HG03060 (cell line): ENCODE measurements around the gene FERMT2.

Experiments used
- ATAC-seq: cut with Tn5 transposase; IDR thresholded peaks from one replicate; pipeline ENCODE4 v1.9.1; 2021; ENCODE audit warnings: low read depth, moderate number of reproducible peaks; ENCODE audit not compliant: unreplicated experiment

FERMT2 gene

DNA sequence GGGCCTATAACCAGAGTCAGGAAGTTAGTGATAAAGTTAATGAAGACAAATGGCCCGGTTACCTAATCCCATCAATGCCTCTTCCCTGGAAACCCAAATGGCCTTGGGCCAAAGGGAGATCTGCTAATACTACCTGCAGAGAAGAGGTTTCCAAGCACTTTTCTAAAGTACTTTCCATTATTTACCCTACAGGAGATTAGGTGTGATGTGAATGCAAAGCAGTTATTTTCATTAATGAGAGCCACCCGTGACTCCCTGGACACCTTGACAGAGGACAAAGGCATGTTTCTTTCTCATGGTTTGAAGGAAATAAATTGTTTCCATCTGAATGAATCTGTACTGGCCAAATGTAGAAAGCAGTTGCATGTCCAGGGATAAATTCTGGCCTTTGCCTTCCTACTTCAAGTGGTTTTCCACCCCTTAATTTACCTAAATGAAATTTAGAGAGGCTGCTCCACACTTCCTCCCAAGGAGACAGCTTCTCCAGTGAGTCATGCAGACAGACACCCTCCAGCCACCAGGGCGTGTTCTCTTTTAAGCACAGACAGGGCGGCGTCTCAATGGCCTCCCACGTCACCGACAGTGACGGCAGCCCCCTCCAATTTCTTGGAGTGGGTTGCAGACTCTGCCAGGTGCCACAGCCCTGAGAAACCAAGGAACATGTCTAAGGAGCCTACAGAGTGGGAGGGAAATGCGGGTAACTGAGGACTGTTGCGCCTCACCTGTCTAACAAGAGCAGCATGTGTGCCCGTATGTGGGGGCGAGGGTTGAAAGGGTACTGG is 115.5 kb downstream of the FERMT2 start:
- ATAC-seq, result no peak

- ATAC-seq, result no peak
Measured at GRCh38 chr14:52834440-52834842, 116.4 kb downstream of the FERMT2 start.

DNA sequence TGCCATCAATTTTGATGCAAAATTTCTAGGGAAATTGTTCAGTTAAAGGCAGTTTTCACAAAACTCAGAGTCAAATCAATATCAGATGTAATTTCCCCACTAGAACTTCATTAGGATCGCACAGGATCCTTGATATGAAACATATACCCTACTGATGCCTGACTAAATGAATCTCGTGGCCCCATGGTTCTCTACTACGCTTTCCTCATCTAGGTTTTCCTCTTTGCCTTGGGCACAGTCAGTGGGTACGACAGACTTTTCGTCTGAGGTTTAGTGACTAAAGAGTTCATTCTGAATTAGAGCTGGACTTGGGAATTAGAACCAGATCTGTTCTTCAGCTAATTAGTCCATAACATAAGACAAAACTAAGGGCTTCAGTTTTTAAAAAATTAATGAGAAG is 117.0 kb downstream of the FERMT2 start:
- no peak for ATAC-seq

GRCh38 chr14:52829527-52830185 is 121.2 kb downstream of the FERMT2 start:
- ATAC-seq, result no peak

DNA sequence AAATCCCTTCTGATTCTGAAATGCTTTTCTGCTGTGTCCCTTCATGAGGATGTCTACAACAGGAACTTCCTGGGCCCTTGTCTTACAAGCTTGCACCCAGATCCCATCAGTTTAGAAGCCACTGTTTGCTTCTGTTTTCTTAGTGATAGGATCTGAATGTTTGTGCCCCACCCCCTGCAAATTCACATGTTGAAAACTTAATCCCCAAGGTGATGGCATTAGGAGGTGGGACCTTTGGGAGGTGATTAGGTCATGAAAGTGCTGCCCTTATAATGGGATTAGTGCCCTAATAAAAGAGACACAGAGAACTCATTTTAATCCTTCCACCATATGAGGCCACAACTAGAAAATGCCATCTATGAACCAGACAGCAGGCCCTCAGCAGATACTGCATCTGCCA is 123.4 kb downstream of the FERMT2 start:
- ATAC-seq, result no peak

- ATAC-seq, result no peak
Measured at GRCh38 chr14:52825085-52825484, 125.8 kb downstream of the FERMT2 start.

DNA sequence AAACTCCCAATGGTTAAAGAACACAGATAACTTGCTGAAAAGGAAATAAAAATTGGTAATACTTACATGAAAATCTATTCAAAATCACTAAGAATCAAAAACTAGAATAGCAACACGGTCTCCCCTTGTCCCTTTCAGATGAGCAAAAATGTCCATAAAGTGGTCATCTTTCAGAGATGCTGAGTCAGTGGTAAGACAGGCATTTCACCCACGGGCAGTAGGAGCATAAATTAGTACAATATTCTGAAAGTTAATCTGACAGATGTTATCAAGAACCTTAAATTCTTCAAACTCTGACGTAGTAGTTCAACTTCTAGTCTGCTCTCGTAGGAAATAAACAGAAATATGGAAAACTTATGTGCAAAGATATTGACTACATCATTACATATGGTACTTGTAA is 126.4 kb downstream of the FERMT2 start:
- no peak for ATAC-seq

DNA sequence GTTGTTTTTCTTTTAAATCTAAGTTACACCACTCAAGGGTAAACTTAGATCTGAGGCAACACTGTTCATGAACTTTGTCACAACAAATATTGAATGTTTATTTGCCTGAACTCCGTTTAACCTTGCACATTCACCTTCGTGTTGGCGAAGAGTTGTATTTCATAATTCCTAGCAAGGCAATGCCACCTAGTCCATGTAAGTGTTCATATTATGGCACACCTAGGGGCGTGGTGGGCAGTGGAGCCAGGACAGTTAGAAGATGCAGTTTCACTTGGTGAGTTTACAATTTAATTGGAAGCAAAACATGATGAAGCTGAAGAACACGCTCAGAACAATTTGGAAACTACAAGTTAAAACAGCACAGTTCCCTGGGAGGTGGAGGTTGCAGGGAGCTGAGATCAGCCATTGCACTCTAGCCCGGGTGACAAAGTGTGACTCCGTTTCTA is 129.0 kb downstream of the FERMT2 start:
- no peak for ATAC-seq

DNA sequence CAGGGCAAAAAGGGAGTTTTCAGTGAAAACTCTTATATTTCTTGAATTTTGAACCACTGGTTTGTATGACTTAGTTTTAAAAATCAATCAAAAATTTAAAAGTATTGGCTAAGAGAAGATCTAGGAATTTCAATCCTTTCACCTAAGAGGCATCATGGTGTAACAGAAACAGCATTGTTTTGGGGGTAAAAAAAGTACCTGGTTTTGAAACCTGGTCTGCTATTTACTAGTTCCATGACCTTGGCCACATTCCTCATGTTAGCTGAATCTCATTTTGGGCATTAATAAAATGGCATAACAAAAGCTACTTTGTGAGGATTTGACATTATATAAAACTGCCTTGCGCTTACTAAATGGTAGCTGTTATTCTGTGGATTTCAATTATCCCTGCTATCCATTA is 142.7 kb downstream of the FERMT2 start:
- ATAC-seq, result no peak
